GM21390 (cell line): ENCODE results near the gene SMC2.

ENCODE experiments used
- ATAC-seq: cut with Tn5 transposase; IDR thresholded peaks from one replicate; pipeline ENCODE4 v1.9.1; 2021; ENCODE audit not compliant: unreplicated experiment

The SMC2 gene

GRCh38 chr9:104093647-104094533 lies at the start of gene SMC2:
SMC2 (plus strand) TSS chr9:104094309; CDS start chr9:104095385, 1,076 bp downstream.
- ATAC-seq = peak; percentile 85

- no peak for ATAC-seq
Observed at GRCh38 chr9:104068546-104068945, 25.6 kb upstream of the SMC2 start.

- ATAC-seq = no peak
Observed at GRCh38 chr9:104069288-104069687, 24.8 kb upstream of the SMC2 start.

- ATAC-seq = no peak
Observed at GRCh38 chr9:104071589-104071988, 22.5 kb upstream of the SMC2 start.

- no peak for ATAC-seq
Observed at GRCh38 chr9:104073098-104073769, 20.9 kb upstream of the SMC2 start.

- no peak for ATAC-seq
Observed at GRCh38 chr9:104073770-104074133, 20.4 kb upstream of the SMC2 start.

GRCh38 chr9:104074876-104075275 lies 19.2 kb upstream of the SMC2 start:
- no peak for ATAC-seq

GRCh38 chr9:104075801-104076753 lies 18.0 kb upstream of the SMC2 start:
- ATAC-seq = no peak

- ATAC-seq = no peak
Observed at GRCh38 chr9:104078596-104078995, 15.5 kb upstream of the SMC2 start.

- ATAC-seq = no peak
Observed at GRCh38 chr9:104080983-104081382, 13.1 kb upstream of the SMC2 start.

- ATAC-seq = no peak
Observed at GRCh38 chr9:104082168-104082567, 11.9 kb upstream of the SMC2 start.

GRCh38 chr9:104085525-104085924 lies 8.6 kb upstream of the SMC2 start:
- ATAC-seq = no peak

- no peak for ATAC-seq
Observed at GRCh38 chr9:104087894-104088293, 6.2 kb upstream of the SMC2 start.

- ATAC-seq = no peak
Observed at GRCh38 chr9:104088416-104088815, 5.7 kb upstream of the SMC2 start.

GRCh38 chr9:104090578-104090977 lies 3.5 kb upstream of the SMC2 start:
- ATAC-seq = no peak

- no peak for ATAC-seq
Observed at GRCh38 chr9:104091116-104091515, 3.0 kb upstream of the SMC2 start.

- ATAC-seq = peak; percentile 21
Observed at GRCh38 chr9:104091708-104092107, 2.4 kb upstream of the SMC2 start.

- ATAC-seq = no peak
Observed at GRCh38 chr9:104092192-104092591, 1.9 kb upstream of the SMC2 start.

GRCh38 chr9:104092875-104093600 lies 1.1 kb upstream of the SMC2 start:
- ATAC-seq = no peak

- peak; percentile 1 for ATAC-seq
Observed at GRCh38 chr9:104094534-104095015, 466 bp downstream of the SMC2 start.
